NCI-H1694 treated with DMSO at 0.1 percent for 48 hours (cell line): ENCODE measurements around the gene TANGO2.

Experiments
- DNase-seq: peaks from one replicate; lab custom pipeline; 2025; lab: John Stamatoyannopoulos, UW

TANGO2 gene

DNA sequence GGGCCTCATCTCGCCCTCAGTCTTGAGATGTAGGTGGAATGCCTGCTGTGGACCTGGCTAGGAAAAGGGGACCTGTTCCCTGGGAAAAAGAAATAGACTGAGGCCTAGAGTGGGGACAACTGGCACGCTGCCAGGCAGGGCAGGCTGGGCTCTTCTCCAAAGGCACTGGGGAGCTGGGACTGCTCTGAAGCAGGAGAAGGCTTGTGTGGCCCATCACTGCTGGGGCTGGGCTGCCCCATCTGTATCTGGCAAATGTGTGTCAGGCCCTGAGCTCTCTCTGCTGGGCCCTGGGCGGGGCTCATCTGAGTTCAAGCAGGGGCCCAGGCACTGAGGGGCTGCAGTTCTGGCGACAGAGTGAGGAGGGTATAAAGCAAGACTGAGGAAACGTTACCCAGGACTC lies 37.2 kb upstream of the TANGO2 start:
- peak; percentile 9 for DNase-seq

GRCh38 chr22:19984201-19984753 lies 36.6 kb upstream of the TANGO2 start:
- peak; percentile 49 for DNase-seq

DNA sequence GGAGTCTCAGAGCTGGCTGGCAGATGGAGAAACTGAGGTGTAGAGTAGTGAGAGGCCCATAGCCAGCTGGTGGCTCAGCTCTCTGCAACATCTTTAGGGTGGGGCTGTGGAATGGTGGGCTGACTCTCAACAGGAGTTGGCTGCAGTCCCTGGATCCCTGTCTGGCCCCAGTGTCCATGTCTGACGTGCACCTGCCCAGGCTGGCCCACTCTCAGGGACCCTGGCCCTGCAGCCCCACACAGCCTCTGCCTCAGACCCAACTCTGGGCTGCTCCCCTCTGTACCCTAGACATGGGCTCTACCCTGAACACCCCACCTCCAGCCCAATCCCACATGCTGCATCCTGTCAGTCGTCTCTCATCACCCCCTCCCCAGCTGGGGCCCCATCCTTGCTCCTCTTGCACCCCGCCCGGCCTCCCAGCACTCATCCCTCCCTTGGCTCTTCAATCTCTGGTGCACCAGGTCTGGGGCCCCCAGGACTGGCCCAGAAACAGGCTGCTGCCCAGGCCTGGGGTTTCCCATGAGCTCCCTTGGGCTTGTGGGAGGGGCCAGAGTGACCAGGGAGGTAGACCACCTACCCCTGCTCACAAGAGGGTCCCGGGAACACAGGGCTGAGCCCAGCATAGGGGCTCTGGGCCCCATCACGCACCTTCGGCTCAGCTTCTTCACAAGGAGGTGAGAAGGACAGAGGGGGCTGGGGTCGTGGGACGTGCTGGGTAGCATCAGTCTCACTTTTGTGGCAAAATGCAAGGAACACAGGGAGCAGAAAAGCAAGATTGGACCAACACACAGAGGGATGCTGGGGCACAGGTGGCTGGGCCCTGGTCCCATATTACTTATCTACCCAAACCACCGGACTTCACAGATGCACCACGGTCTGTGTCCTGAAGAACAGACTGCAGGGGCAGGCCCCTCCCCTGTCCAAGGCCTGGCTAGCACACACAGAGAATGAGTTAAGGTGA lies 35.8 kb upstream of the TANGO2 start:
- DNase-seq = no peak

DNA sequence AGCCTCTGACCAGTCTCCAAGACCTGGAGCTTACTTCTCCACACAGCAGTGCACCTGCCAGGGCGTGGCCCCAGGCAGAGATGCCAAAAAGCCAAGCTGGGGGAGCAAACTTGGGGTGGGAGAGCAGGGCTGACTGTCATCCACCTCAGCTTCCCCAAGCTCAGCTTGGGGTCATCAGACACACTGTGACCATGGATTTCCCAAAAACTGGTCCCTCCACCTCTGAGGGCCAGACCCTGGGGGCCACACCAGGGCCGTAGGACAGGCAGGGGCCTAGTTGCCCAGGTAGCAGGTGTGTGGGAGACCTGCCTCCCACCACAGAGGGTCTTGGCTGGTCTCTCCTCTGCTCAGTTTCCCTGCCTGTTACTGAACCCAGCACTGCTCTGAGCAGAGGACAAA lies 34.9 kb upstream of the TANGO2 start:
- DNase-seq = no peak

DNA sequence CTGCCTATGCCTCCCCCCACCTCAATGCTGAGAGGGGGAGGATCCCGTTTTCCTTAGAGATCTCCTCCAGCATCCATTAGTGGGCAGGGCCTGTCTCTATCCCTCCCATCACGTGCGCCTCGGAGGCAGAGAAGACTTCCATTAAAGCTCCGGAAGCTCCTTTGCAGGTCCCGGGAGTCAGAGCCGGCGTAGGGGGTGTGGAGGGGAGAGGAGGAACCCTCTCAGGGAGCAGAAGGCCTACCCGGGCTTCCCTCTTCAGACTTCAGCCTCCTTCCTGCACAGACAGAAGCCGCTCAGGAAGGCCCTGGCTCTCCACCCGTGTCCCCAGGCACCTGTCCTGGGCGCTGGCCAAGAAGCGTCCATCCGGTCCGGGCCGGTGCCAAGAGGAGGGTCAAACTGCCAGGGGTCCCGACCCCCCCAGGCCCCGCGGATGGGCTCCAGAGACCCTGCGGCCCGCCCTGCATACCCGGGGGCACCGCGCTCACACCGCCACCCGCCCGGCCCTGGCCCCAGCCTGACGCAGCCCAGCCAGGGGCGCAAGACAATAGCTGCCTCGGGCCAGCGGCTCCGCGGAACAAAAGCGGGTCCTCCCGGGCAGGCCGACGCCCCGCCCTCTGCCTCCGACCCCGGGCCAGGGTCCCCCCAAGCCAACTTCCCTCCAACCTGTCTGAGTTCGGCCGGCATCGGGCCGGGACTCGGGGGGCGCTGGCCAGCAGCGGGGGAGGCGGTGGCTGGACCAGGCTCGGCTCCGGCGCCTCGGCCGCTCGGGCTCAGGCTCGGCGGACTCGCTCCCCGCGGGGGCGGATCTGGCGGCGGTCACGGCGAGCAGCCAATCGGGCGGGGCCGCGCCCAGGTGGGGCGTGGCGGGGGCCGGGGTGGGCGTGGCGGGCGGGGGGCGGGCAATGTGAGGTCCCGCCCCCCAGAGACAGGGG lies 34.2 kb upstream of the TANGO2 start:
- DNase-seq = no peak

- no peak for DNase-seq
These were observed 33.3 kb upstream of the TANGO2 start for GRCh38 chr22:19987394-19988306.

- no peak for DNase-seq
These were observed 32.5 kb upstream of the TANGO2 start for GRCh38 chr22:19988331-19988808.

DNA sequence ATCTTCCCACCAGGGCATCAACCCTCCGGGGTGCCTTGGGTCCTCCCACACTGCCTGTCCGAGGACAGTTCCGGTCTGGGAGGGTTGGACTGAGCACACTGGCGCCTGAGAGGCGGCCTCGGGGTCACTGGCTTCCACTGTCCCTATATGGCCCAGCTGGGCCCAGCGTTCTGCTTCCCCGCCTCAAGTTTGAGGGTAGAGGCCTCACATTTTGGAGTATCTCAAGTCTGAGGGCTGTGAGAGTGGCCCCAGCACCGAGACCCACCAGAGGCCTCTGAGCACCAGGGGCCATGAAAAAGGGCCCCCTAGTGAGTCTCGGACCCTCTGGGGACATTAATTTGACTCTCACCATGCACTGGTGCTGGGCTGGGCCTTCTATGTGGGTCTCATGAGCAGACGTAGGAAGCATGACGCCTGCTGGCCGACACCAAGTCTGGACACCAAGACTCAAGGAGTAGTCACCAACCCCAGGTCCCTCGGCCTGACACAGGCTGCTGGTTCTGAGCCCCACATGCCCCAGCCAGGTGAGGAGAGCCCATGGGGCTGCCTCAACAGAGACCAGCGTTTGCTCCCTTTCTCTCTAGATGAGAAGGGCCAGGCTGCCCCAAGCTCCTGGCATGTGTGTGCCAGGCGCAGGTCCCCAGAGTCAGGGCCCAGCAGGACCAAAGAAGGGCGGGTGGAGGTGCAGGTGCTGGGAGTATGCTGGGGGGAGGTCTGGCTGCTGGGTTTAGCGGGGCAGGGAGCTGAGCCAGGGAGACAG lies 31.8 kb upstream of the TANGO2 start:
- no peak for DNase-seq

GRCh38 chr22:19989725-19990067 lies 31.2 kb upstream of the TANGO2 start:
- no peak for DNase-seq

DNA sequence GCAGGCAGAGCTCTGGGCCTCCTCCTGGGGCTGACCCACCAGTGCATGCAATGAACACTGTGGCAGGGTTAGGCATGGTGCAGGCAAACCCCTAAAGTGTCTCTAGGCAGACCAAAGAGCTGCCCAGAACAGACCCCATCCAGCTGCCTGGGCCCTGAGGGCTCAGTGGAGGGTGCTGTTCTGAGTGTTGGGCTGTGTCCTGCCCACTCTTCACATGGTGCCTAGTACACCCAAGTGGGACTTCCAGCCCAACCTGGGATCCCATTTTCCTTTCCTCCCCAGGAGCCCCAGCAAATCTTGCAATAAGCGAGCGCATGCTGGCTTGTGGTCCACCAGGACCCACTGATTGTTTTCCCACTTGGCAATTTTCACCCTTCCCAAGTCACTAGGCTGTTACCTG lies 30.7 kb upstream of the TANGO2 start:
- DNase-seq = no peak

- no peak for DNase-seq
These were observed 30.1 kb upstream of the TANGO2 start for GRCh38 chr22:19990609-19991394.

GRCh38 chr22:19991395-19991644 lies 29.6 kb upstream of the TANGO2 start:
- DNase-seq = no peak

DNA sequence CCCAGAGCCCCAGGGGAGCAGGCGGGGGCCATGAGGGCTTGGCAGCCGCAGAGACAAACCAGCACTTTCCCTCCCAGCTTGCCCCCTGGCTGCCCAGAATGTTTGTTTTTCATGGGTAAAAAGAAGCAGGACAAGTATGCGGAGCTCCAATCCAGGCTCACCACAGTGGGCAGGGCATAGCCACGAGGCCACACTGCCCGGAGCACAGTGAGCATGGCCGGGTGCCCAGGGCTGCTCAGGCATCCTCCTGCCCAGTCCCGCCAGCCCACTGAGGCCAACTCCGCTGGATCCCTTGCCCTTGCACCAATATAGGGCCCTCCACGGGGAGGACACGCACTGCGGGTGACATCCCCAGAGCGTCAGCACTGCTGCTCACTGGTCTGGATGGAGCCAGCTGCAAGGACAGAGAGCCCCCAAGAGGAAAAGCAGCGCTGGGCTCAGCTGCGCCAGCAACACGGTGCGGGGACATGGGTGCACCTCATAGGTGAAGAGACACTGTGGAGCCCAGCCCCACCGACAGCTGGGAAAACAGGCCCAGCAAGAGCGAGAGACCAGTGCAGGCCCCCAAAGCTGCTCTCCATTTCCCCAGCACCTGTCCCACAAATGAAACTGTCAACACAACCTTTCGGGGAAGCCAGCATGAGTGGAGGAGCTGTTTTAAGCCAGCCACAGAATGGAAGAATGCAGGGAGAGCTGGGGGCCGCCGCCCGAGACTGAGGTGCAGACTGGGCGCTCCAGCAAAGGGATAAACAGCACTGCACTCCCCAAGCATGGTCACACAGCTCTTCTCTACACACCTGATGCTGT lies 29.1 kb upstream of the TANGO2 start:
- DNase-seq = no peak

DNA sequence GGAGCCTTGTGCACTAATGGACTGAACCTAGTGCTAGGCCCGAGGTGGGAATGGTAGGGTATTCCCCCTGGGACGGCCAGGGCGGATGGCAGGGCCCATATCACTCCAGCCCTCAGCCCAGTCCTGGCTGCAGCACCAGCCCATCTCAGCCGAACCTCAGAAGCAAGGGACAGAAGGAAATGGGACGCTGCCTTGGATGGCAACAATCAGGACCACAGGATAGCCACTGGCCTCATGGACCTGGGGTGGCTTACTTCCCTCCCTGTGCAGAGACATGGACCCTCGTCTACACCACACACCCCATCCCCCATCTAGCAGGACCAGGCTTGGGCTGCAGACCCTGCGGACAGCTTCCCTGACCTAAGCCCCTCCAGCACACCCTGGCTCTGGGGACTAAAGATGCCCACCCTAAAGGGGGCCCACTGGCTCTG lies 28.4 kb upstream of the TANGO2 start:
- no peak for DNase-seq

- no peak for DNase-seq
These were observed 28.0 kb upstream of the TANGO2 start for GRCh38 chr22:19992921-19993355.

DNA sequence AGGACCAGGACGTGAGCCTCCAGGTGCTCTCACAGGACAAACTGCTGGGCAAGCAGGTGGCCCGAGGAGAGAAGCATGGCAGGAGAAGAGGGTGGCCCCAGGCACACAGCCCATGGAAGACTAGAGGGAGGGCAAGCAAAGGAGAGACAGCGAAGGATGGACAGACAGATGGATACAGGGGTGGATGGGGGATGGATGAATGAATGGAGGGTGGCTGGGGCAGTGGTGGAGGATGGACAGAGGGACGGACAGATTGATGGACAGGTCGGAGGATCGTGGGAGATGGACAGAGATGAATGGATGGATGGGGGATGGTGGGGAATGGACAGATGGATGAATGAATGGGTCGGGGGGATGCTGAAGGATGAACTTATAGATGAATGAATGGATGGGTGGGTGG lies 27.0 kb upstream of the TANGO2 start:
- DNase-seq = no peak

- DNase-seq = no peak
These were observed 25.9 kb upstream of the TANGO2 start for GRCh38 chr22:19994851-19995610.

- DNase-seq = no peak
These were observed 25.1 kb upstream of the TANGO2 start for GRCh38 chr22:19995611-19996339.
